Islet precursor cell (in vitro differentiated cells): ENCODE results near the gene PRKG1.
"Not testable (repeated sequence)": the region's sequence is repeated elsewhere in the genome, so short reads cannot be mapped to it uniquely, and the experiment has no call there.

Source experiments
- DNase-seq: peaks from one replicate; pipeline ENCODE4 v3.0.0-alpha.2; 2018

Gene PRKG1

DNA sequence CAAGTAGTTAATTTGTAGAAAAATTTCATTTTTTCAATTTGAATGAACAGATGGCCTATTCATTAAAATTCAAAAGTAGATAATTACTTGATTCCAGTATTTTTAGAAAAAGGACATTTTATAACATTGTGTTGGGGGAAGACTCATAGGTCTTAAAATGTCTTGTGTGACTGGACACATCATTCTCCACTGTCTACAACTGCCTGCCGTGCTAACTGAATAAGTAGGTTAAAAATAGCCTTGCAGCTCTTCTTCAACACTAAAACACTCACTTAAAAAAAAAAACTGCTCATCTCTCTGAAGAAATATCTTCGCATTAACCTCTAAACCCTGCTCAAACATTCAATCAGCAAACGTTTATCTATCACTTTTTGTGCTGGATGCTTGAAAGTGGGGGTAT, 371.3 kb downstream of the PRKG1 start:
- no peak for DNase-seq

DNA sequence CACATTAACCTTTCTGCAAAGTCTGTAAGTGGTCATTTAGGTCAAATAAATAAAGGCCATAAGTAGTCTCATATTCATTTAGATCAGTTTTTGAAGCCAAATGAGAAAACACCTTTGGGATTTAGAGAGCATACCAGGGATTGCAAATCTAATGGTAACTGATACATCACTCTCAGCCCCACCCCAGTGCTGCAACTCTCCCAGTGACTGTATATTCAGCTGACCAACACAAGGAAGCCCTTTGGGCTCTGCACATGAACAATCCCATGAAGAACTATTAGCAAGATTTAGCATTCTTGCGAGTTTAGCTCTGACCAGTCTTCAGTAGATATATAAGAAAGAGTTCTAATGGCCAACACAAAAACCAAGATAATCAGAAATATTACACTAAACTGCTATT, 372.8 kb downstream of the PRKG1 start:
- no peak for DNase-seq

DNA sequence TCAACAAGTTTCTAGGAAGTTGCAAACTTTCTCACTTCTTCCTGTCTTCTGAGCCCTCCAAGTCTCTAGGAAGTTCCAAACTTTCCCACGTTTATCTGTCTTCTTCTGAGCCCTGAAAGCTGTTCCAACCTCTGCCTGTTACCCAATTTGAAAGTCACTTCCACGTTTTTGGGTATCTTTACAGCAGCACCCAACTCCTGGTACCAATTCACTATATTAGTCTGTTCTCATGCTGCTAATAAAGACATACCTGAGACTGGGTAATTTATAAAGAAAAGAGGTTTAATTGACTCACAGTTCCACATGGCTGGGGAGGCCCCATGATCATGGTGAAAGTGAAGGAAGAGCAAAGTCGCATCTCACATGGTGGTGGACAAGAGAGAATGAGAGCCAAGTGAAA, 381.5 kb downstream of the PRKG1 start:
- DNase-seq, result not testable (repeated sequence)

DNA sequence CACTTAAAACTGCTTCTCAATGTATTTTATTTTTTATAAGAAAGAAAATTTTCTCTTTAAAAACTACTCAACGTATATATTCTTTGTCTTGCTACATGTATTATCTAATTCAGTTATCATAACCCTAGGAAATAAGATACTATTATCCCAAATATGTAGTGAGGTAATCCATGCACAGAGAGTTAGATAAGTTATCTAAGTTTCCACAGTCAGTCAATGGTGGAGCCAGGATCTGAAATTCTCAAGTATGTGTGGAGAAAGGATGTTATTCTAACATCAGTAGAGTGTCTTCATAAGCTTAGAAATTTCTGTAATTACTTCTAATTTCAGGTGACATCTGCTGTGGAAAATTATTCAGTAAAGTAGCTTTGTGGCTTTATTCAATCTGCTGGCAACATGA, 385.2 kb downstream of the PRKG1 start:
- no peak for DNase-seq

DNA sequence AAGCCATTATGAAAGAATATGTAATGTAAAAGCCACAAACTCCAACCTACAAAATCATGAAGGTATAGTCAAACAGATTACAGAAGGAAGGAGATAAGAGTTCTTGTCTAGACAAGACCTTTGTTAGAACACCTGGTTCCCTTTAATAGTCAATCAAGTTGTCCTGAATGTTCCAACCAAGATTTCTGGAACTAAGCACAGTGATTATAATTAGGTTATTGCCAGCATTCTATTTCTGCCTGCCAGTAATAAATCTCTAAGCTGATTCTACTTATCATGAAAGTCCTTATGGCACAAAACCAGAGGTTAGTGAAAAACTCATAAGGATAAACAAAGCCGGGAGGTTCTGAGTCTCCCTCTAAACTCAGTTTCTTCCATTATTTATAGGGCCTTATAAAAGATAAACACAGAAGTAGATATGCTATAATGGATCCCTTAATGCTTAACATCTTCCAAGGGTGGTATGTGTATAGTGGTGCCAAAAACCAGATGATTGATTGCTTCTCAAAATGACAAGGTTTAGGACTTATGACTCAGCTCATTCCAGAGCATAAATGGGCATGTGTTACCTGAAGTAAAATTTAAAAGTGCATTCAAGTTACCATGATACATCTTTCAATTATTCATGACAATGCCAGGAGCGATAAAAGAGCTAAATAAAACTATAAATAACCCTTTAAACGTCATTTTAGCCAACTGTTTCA, 387.9 kb downstream of the PRKG1 start:
- DNase-seq, result no peak

DNA sequence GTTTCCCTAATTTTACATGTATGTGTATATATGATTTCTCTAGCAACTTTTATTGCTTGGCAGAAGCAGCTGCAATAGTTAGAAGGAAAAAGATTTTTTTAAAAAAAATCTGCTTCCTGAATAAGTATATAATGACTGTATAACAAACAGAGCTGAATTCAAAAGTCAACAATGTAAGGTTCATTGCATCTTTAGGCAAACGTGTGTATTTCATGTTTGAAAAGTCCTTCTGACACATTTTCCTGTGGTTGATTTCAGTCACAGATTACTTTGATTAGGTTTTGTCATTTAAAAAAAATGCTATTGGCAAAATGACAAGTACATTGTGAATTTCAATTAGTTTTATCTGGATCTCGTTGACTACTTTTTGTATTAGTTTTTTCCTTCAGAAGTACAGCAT, 394.1 kb downstream of the PRKG1 start:
- no peak for DNase-seq

DNA sequence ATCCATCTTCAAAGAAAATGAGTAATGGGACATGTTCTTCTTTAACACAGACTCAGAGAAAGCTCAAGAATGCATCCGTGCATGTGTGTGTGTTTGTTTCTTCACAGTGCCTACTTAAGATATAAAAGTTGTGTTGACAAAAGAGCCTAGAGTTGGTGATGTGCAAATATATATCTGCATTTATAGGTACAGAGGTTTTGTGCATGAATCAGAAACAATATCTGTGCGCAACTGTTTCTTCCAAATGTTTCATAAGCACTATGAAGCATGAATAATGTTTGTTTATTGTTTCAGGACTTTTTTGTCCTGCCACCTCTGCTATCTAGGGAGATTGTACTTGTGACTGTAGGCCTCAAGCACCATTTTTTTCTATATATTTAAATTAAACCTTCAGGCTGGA, 395.4 kb downstream of the PRKG1 start:
- no peak for DNase-seq

DNA sequence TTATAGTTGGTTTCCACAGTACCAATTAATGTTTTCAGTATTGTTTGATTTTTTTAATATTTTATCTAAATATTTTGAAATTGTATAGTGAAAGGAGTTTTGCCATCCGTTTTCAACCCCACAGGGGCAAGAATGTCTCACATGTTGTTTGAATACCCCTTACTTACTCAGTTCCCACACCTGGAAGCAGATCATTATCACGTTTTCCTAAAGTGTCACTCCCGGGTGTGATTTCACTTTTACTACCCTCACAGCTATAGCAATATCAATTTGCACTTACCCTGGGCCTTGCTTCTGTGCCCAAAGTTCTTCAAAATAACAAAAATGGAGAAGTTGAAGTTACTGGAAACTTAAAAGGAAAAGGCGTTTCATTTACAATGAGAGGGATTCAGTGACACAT, 397.0 kb downstream of the PRKG1 start:
- no peak for DNase-seq

DNA sequence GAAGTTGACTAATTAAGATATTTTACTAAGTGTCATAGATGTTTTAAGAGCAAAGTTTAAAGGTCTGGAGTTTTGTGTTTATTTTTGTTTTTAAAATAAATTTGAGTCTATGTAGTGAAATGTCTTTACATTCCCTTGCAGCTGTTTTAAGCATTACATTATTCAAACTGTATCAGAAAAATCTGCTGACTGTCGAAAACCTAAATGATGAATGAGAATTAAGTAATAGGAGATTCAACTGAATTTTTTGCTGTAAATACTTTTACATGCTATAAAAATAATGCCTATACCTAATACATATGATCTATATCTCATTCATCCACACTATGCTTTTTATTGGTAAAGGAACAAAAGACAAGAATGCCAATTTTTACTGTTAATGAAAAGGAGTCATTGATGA, 397.9 kb downstream of the PRKG1 start:
- DNase-seq, result no peak

DNA sequence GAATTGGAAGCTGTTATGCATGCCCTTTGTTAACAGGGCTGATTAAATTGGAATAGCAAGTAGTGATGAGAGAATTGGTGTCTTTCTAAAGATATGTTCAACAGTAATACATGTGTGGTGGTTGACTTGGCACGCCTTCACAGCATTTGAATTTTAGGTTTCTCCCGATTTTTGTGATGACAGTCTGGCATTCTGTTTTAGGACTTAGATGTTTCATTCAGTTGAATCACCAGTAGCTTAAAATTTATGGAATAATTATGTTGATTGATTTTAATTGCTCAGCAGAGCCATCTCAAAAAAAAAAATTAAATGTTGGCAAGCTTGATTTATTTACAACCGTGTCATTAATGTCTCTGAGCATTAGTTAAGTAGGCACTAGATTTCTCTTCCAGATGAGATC, 405.4 kb downstream of the PRKG1 start:
- no peak for DNase-seq

DNA sequence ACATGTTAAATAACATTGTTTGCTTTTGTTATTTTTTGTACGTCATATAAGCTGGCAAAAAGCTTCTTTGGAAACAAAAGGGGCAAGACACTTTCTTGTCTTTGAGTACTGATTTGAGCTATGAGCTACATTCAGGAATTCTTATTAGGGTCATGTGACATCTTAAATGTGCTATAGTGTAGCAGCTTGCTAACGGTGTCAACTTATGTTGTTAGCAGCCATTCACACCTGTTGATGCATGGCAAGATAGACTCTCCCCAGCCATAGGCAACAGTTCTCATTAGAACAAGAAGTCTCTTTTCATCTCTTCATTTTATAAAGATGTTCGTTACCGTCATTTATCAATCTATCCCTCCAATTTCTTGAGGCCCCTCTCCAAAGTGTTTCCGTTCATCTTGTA, 411.4 kb downstream of the PRKG1 start:
- DNase-seq, result no peak

DNA sequence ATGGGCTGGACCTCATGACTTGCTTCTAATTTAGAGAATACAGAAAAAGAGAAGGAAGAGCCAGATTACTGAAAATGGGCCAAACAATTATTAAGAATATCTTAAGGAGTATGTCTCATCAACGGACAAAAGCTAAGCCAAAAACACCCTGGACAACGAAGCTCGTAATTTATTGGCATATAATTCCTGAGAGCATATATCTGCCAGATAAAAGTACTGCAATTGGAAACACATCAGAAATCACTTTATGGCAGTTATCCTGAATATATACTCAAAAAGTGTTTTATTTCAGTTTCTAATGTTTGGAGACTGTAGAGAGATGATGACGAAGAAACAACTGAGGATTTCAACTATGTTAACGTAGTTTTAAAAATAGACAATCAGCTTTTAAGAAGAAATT, 413.3 kb downstream of the PRKG1 start:
- no peak for DNase-seq

DNA sequence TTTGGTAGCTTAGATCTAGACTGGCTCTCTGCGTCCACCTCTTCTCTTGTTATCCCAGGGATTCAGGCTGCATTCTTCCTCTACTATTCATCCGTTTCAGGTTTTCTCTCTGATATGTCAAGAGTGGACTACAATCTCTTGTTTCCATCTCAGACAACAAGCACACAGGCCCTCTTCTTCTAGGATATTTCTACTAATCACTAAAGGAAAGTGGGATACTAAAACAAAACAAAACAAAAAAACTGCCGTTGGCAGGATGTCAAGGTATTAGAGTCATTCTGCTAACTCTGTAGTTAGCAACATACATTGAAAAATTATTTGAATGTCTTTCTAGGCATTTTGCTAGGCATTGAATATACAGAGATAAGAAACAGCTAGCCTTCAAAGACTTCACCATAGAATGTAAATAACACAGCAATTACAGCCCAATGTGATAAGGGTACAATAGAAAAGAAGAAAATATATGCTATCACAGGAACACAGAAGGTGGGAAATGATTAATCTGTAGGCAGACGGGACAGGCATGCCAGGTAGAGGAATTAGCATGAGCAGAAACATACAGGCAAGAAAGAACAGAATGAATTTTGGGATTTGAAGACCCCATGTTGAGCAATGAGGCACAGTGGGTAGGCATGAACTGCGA, 414.6 kb downstream of the PRKG1 start:
- no peak for DNase-seq

DNA sequence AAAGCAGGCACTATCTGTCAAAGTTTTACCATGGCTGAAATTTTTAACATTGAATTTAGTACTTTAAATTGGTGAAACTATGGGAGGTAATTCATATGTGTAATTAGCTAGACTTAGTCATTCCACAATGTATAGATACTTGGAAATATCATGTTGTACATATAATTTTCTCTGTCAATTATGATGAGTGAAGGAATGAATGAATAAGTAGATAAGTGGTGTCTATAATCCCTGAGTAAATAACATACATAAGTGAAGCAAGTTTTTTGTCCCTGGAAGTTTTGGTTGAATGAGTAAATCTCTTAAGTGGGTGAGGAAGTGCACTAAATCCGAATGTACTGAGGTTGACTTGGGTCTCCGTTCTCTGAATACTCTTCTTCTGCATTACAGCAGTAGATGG, 424.1 kb downstream of the PRKG1 start:
- no peak for DNase-seq

DNA sequence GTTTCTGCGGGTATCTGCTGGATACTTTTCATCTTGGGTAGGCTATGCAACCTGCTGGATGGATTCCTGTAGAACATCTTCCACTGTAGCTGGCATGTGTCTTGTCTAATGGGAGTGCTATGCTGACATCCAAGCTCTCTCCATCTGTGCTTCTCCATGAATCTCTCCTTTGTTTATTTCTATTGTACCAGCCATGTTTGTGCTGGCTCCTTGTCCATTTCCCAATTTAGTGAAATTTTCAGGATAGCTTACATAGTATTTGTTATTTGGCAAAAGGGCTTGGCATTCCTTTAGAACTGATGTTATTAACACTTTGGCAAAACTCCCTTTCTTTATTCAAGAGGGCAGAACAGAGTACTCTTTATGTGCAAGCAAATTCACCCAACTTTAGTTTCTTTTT, 427.1 kb downstream of the PRKG1 start:
- no peak for DNase-seq

DNA sequence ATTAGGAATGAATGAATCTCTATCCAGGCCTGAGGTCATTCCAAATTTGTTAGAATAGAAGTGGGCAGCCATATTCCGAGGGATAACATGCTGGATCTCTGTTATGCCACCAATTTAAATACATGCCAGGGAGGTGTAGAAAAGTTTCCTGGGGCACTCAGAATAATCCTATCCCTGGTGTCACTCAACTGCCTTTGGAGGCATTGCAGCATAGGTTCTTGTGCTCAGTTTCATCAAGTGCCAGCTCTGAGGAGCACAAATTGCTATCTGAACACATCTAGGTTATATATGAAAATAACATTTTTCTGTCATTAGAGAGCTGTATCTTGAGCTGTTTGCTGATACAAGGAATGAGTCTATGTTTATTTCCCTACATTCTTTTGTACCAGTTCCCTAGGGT, 427.8 kb downstream of the PRKG1 start:
- DNase-seq, result no peak

DNA sequence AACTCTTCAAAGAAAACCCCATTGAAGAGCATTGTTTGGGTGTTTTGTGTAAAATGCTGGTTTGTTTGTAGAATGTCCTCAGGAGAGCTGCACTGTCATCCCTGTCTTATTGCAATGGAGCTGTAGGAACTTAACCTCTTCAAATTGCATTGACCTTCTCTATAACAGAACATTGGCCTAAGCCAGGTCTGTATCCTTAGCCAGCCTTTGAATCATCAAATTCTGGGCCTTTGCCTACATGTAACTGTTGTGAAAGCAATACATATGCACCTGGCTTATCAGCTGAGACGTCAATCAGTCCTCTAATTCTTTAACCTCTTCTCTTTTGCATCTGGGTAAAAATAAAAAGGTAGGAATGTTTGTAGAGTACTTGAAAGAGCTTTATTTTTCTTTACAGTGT, 429.1 kb downstream of the PRKG1 start:
- no peak for DNase-seq

DNA sequence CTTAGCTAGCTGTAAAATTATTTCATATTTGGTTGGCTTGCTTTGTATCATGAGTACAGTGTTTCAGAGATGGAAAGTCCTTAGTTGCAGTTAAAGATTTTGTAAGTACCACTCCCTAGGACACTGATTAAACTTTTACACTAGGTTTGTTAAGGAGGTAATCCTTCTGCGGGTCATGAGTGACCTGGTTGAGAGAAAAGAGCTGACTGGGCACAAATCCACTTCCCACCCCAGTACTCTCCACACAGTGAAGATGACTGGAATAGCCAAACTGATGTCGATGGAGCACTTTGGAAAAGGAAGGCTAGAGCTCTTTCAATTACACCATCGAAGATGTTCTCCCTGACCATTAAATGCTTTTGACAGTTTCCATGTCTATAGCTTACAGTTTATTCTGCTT, 433.2 kb downstream of the PRKG1 start:
- DNase-seq, result no peak

DNA sequence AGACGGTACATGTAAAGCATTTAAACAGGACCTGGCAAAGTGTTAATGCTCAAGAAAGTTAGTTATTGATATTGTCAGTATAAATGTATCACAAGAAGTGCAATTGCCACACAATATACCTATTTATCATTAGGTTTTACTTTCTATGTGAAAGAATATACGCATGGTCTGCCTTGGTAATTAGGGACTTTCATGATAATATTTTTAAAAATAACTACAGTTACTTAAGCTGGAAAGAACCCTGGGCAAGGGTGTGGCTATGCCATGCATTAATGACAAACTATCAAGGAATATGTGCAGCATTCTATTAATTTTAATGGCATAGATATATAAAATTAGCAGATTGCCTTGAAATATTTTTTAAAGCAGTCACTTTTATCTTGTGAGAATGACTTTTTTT, 433.9 kb downstream of the PRKG1 start:
- no peak for DNase-seq

DNA sequence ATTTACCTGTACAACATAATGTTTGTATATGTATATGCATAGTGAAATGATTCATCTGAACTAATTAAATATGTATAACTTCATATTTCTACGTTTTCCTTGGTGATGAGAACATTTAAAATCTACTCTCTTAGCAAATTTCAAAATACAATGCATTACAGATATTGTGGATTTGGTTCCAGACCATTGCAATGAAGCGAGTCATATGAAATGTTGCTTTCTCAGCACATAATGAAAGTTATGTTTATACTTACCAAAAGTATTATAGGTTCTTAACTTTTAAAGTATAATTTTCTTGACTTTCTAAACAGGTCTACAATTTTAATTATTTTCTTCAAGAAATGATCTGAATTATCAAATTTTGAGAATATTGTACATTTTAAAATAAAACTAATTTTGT, 435.9 kb downstream of the PRKG1 start:
- no peak for DNase-seq

DNA sequence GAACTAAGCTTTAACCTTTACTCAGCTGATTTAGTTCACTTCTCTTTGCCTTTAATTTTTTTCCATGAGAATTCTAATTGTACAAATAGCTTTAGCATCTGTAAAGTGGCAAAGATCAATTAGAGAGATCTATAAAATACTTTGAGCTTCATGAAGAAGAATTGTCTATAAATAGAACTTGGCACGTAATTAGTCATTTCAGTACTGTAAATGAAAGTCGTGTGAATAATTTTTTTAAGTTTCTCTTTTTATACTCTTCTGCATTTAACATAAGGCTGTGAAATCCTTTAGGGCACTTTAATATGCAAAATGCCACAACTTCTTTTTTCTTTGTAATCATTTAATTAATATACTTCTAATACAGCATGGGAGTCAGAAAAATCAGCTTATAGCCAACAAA, 447.3 kb downstream of the PRKG1 start:
- DNase-seq, result no peak

DNA sequence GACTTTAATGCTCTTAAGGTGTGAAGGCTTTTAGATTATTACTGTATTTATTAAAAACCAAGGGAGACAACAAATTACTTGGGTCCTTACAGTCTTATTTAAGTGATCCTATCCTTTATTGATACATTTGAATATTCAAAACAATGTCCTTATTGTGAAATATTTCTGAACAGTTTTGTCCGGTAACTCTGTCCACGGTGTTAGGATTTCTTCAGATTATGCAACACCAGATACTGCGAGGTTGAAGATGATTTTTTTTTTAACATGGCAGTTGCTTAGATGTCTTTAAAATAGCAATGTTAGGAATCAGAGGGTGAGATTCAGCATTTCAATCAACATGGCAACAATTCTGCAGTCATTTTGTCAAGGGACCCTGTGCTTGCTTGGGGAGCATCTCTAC, 448.6 kb downstream of the PRKG1 start:
- DNase-seq, result no peak

DNA sequence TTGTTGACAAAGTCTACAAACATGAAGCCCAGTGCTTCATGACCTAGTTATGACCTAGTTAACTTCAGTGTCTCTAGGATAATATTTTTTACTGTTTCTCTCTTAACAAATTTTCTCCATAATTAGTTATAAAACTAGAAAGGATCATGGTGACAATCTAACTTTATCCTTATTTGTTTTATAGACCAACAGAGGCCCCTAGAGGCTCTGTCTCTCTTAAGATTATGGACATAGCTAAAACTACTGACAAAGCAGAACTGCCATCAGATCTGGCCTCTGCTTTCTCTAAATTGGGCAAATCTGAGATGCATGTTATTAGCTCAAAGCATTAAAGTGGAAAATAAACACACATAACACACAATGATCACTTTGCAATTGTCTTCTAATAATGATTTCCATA, 449.2 kb downstream of the PRKG1 start:
- no peak for DNase-seq

DNA sequence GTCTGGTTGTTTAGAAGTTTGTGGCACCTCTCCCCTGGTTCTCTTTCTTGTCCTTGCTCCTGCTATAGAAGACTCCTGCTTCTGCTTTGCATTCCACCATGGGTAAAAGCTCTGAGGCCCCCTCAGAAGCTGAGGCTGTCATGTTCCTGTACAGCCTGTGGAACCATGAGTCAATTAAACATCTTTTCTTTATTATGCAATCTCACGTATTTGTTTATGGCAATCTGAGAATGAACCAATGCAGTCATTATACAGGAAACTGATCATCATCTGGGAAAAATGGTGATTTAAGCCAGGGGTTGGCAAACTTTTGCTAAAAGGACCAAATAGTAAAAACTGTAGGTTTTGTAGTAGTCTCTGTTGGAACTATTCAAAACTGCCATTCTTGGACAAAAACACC, 449.8 kb downstream of the PRKG1 start:
- DNase-seq, result no peak

DNA sequence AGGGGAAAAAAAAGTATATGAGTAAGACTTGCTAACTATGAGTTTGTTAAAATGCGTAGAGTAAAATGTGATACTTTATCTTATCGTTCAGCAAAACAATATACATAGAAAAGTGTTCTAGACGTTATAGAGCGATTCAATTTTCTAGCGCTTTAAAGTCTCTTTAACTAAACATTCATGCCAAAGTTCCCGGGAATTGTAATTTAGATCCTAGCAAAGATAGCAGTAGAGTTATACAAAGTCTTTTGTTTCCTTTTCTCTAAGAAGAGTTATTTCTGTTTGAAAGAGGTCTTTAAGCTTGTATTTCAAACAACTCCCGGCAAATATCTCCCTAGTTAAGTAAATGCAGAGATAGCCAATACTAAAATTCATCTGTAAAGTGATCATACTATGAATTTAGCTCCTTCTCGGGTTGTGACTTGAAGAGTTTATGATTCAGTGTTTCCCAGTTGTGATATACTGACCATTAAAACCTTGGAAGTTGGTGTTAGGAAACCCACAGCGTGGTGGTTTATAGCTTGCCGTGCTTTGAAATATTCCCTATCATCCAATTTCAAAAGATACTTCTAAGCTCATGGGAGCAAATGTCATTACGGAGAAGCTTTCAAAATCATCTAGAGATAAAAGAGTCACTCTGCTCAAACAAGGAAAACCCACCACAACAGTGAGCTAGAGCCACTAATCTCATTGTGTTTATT, 453.4 kb downstream of the PRKG1 start:
- no peak for DNase-seq
